ENCODE data around the gene CAVIN4. TPM values are rescaled to one million over a fixed set of nuclear protein-coding genes. Genes with fewer than 3 reads are reported as not detected.

CAVIN4 gene
- total RNA-seq: 0.31 TPM

DNA sequence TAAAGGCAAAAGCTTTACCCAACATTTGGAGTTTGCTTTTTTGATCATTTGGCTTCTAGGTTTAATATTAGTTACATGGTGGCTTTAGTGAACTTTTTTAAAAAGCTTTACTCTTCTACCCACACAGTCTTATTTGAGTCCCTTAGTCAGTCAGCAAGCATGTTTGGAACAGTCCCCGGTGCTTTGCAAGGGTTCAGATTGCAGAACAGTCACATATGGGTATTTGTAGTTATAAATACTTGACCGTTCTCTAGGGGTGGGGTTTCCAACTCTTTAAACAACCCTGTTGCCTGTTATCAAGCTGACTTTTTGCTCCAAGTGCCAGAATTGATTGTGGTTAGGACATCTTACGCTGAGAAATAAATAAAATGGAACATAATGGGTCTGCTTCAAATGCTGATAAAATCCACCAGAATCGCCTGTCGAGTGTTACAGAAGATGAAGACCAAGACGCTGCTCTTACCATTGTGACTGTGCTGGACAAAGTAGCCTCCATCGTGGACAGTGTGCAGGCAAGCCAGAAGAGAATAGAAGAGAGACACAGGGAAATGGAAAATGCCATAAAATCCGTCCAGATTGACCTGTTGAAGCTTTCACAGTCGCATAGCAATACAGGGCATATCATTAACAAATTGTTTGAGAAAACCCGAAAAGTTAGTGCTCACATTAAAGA, at the start of gene CAVIN4:
CAVIN4 (plus strand) TSS at position 304 of the 673 bp plus-strand sequence; CDS start at position 369, 65 bp downstream.
- intact Hi-C loops (cut with DNase I): no loop called here
- ATAC-seq (no peak), DNase-seq (ENCODE audit: low spot score) (no peak)

GRCh38 chr9:100534401-100534800, 43.5 kb upstream of the CAVIN4 start:
- no peak for ATAC-seq

GRCh38 chr9:100540327-100540726, 37.6 kb upstream of the CAVIN4 start:
- intact Hi-C loops (cut with DNase I): no loop called here
- DNase-seq (ENCODE audit: low spot score): no peak
- ATAC-seq: no peak

More at GRCh38 chr9:100534401-100534800, 43.5 kb upstream of the CAVIN4 start:
- DNase-seq (ENCODE audit: low spot score): no peak
- intact Hi-C loops (cut with DNase I): no loop called here

- DNase-seq (ENCODE audit: low spot score) (no peak), ATAC-seq (no peak)
- intact Hi-C loops (cut with DNase I): no loop called here
Measured at GRCh38 chr9:100549048-100549447, 28.8 kb upstream of the CAVIN4 start.

DNA sequence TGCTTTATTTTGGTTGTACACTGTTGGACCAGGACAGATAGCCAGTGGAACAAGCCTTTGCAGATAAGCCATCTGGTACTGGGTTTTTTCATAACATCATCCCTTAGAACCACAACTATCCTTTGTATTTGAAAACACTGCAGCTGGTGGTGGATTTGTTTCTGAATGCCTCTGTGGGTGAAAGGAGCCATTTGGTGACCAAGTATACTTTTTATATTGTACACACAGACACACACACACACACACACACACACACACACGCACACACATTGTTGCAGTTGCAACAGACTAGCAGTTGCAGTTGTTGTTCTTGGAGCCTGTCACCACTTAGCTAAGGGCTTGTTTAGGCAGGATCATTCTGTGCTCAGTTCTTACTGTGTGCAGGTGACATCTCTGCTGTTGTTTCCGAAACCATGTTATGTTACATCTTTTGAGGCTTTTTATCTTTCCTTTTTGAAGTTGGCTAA, 22.9 kb upstream of the CAVIN4 start:
- intact Hi-C loops (cut with DNase I): no loop called here
- DNase-seq (ENCODE audit: low spot score) (no peak), ATAC-seq (no peak)

DNA sequence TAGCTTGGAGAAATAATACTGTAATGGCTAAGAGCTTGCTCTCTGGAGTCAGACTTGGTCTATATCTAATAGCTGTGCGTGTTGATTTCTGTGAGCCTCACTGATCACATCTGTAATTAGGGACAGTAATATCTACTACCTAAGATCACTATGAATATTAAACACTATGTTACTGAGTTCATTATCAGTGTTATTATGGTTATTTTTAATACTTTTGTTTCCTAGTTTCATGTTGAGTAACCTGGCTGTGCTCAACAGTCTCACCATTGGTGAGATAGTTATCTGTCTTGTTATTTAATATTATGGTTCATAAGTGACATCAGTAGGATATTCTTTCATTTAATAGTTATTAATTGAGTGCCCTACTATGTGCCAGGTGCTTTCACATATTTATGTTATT, 22.4 kb upstream of the CAVIN4 start:
- intact Hi-C loops (cut with DNase I): no loop called here
- DNase-seq (ENCODE audit: low spot score) (no peak), ATAC-seq (no peak)

DNA sequence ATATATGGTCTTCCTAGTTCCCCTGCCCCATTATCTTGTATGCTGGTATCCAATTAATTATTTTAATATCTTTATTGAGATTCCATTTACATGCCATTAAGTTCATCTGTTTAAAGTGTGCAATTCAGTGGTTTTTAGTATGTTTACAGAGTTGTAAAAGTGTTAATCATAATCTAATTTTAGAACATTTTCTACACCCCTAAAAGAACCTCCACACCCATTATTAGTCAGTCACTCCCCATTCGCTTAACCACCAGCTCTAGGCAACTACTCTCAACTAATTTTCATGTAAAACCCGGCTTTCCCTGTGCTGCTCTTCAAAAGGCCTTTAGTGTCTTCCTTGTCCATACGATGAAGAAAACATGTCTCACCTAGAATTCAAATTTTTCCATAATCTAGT, 20.8 kb upstream of the CAVIN4 start:
- DNase-seq (ENCODE audit: low spot score) (no peak), ATAC-seq (no peak)
- intact Hi-C loops (cut with DNase I): no loop called here

DNA sequence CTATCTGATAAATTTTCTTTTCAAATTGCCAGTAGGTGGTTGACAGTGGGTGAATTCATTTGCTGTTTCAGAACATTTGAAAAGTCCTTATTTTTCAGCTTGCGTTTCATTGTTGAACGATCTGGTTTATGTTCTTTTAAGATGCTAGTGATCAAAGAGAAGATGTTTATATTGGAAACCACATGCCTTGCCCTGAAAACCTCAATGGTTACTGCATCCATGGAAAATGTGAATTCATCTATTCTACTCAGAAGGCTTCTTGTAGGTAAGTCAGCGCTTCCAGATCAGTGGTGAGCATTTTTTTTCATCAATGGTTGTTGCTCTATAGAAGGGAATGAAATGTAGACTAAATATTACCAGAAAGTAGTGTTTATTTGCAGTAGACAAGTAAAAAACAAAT, 16.6 kb upstream of the CAVIN4 start:
- intact Hi-C loops (cut with DNase I): no loop called here
- DNase-seq (ENCODE audit: low spot score): no peak
- no peak for ATAC-seq

DNA sequence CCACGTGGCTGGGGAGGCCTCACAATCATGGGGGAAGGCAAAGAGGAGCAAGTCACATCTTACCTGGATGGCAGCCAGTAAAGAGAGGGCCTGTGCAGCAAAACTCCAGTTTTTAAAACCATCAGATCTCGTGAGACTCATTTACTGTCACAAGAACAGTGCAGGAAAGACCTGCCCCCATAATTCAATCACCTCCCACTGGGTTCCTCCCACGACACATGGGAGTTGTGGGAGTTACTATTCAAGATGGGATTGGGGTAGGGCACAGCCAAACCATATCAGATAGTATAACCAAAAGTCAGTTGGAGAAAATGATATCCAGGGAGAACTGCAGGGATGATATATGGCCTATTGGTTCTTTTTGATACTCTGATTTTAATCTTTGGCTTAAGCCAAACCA, 10.0 kb upstream of the CAVIN4 start:
- no peak for DNase-seq (ENCODE audit: low spot score)
- intact Hi-C loops (cut with DNase I): no loop called here
- ATAC-seq: no peak

GRCh38 chr9:100573655-100574260, 4.1 kb upstream of the CAVIN4 start:
- ATAC-seq: no peak
- intact Hi-C loops (cut with DNase I): no loop called here
- DNase-seq (ENCODE audit: low spot score): no peak

- ATAC-seq (no peak), DNase-seq (ENCODE audit: low spot score) (no peak)
- intact Hi-C loops (cut with DNase I): no loop called here
Measured at GRCh38 chr9:100575006-100575405, 2.9 kb upstream of the CAVIN4 start.

DNA sequence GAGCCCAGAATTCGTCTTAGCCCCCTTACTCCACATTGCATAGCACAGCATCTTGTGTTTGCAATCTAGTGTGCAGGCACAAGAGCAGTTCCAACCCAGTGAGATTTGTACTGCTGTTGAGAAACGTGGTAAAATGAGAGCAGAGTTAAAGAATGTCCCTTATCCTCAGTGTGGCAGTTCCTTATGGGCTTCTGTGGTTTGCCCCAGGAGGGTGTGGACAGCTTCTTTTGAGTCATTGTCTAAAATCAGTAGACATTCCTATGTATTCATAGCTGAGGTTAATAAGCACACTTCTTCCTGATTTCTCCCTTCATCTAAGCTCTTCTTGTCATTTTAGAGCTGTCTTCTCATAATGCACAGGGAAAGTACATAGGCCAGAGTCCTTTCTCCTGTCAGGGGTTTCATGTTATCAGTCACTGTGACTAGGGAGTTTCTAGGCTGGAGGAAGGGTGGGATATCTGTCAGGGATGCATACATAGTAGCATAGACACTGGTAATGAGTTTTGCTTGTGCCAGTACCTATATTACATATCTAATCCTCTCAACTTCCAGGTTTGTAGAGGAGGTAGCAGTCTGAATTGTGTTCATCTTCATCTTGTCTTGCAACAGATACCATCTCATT, 2.0 kb upstream of the CAVIN4 start:
- ATAC-seq: no peak
- DNase-seq (ENCODE audit: low spot score): no peak
- intact Hi-C loops (cut with DNase I): no loop called here

DNA sequence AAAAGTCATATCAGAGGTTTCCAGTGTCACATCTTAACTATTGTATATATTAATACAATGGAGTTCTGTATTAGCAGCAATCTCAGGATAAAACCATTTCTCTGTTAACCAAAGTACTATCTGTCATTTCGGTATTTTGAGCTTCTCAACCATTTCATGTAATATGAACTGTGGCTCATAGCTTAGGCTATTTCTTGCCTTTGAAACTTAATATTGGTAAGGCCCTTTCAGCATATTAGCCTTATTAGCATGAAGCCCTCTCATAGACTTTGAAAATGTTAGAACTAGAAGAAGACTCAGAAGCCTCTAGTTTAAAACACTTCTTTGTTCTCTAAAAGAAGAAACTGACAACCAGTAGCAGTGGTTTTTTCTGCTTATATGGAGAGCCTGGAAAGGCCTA, 731 bp downstream of the CAVIN4 start:
- intact Hi-C loops (cut with DNase I): no loop called here
- no peak for ATAC-seq
- no peak for DNase-seq (ENCODE audit: low spot score)

DNA sequence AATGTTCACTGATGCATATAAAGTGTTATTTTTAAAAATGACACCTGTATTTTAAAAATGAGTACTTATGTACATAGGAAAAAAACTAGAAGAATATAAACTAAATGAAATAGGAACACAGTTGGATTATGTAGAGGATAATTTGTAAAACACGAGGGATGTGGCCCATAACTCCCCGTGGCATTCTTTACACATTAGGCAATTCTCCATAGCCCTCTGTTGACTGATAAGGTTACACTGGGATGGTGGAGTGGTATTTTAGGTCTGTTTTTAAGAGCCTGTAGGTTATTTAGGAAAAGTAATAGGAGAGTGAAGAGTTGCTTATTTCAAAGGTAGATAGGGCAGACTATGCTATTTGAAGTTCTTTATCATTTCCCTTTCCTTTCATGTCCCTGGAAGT, 1.8 kb downstream of the CAVIN4 start:
- no peak for ATAC-seq
- DNase-seq (ENCODE audit: low spot score): no peak
- intact Hi-C loops (cut with DNase I): no loop called here

- no peak for ATAC-seq
- intact Hi-C loops (cut with DNase I): no loop called here
Measured at GRCh38 chr9:100580257-100580656, 2.4 kb downstream of the CAVIN4 start.

DNA sequence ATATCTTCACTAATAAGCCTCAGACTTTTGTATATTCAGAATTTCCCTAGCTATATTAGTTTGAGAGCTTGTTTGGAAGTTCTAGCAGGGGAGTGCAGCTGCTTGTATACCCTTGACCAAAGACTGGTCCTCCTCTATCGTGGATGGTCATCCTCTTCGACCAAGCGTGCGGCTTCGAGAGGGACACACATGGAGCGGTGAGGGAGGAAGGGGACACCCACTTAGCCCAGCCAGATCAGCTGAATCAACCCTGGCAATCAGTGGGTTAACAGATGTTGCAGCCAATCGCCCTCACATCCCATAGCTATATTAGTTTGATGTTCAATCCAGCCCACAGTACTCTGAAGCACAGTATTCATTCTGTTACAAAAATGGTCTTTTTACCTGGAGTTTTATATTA, 3.2 kb downstream of the CAVIN4 start:
- DNase-seq (ENCODE audit: low spot score) (no peak), ATAC-seq (no peak)
- intact Hi-C loops (cut with DNase I): no loop called here

More at GRCh38 chr9:100580257-100580656, 2.4 kb downstream of the CAVIN4 start:
- DNase-seq (ENCODE audit: low spot score): no peak

GRCh38 chr9:100581661-100582060, 3.8 kb downstream of the CAVIN4 start:
- intact Hi-C loops (cut with DNase I): no loop called here
- no peak for ATAC-seq
- DNase-seq (ENCODE audit: low spot score): no peak

- intact Hi-C loops (cut with DNase I): no loop called here
- no peak for ATAC-seq
- DNase-seq (ENCODE audit: low spot score): no peak
Measured at GRCh38 chr9:100583014-100583802, 5.3 kb downstream of the CAVIN4 start.

- DNase-seq (ENCODE audit: low spot score) (no peak), ATAC-seq (no peak)
- intact Hi-C loops (cut with DNase I): no loop called here
Measured at GRCh38 chr9:100584951-100585350, 7.1 kb downstream of the CAVIN4 start.

DNA sequence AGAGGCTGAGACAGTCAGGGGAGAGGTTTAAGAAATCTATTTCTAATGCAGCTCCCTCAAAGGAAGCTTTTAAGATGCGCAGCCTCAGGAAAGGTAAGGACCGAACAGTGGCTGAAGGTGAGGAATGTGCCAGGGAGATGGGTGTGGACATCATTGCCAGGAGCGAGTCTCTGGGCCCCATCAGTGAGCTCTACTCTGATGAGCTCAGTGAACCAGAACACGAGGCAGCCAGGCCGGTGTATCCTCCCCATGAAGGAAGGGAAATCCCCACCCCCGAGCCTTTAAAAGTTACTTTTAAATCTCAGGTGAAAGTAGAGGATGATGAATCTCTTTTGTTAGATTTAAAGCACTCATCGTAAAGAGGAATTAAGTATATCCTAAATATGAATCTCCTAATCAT, 8.2 kb downstream of the CAVIN4 start:
- DNase-seq (ENCODE audit: low spot score) (no peak), ATAC-seq (no peak)
- intact Hi-C loops (cut with DNase I): no loop called here
